Prostate gland (tissue), 2 donors: ENCODE measurements around the gene KCND3.

ENCODE experiments used
- POLR2A ChIP-seq: fragments of 450-650 bp; IDR thresholded peaks from one replicate; pipeline ENCODE4 v1.6.1; 2016; ENCODE audit warnings: antibody characterized with exemption, mild to moderate bottlenecking
- POLR2AphosphoS5 ChIP-seq: sonication (generic); formaldehyde crosslinking; IDR thresholded peaks from one replicate; pipeline ENCODE4 v1.6.1; 2017; ENCODE audit warnings: antibody characterized with exemption
- TF ChIP-seq, protein P1 (sequence below), 4 experiments: fragments of 200-600 bp in 2 of 4; fragments of 450-650 bp in 2 of 4; sonication (generic) in 2 of 4; IDR thresholded peaks; 1 replicate in 3 of 4; 2 replicates in 1 of 4; pipeline ENCODE4 v1.5.1; 2016 to 2019; ENCODE audit warnings: antibody characterized with exemption in 4 of 4, mild to moderate bottlenecking in 2 of 4, moderate library complexity in 2 of 4

DNA sequence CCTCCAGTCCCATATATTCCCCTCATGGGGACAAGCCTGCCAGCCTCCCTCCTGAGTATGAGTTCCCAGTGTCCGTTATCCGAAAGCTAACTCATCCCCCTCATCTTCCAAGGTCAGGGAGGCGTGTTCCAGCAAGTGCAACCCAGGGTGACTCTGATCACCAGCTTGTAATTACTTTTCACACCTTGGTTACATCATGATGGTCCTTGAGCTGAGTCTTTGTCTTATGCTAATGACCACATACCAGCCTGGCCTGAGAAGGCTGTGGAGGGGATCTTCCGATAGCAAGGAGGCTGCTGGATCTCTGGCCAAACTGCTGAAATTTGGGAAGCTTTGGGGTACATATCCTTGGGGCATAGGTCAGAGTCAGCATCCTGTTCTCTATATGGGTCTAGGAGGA lies 134.2 kb downstream of the KCND3 start:
- TF ChIP-seq, protein P1, sequence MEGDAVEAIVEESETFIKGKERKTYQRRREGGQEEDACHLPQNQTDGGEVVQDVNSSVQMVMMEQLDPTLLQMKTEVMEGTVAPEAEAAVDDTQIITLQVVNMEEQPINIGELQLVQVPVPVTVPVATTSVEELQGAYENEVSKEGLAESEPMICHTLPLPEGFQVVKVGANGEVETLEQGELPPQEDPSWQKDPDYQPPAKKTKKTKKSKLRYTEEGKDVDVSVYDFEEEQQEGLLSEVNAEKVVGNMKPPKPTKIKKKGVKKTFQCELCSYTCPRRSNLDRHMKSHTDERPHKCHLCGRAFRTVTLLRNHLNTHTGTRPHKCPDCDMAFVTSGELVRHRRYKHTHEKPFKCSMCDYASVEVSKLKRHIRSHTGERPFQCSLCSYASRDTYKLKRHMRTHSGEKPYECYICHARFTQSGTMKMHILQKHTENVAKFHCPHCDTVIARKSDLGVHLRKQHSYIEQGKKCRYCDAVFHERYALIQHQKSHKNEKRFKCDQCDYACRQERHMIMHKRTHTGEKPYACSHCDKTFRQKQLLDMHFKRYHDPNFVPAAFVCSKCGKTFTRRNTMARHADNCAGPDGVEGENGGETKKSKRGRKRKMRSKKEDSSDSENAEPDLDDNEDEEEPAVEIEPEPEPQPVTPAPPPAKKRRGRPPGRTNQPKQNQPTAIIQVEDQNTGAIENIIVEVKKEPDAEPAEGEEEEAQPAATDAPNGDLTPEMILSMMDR (IDR thresholded peaks at IDR 0.05) = no peak
- TF ChIP-seq POLR2A (no peak), POLR2AphosphoS5 (no peak)
